DND-41 (cell line): ENCODE data around the gene MVK.

Source experiments
- ATAC-seq: fragments of 200-7000 bp; cut with Tn5 transposase; 3 replicates; pipeline ENCODE4 v1.9.1; 2021; ENCODE audit warnings: low read depth; ENCODE audit not compliant: insufficient read depth
- DNase-seq: peaks from one replicate; pipeline ENCODE4 v3.0.0-alpha.2; 2020
- H2AFZ ChIP-seq: 2 replicates; pipeline ENCODE4 v1.6.0; 2012; ENCODE audit warnings: low read depth, low read length
- H3K27ac ChIP-seq: 2 replicates; pipeline ENCODE4 v1.5.1; 2012; ENCODE audit warnings: low read length, inconsistent platforms
- H3K27me3 ChIP-seq: fragments of 200-600 bp; sonication (generic); 2 replicates; pipeline ENCODE4 v1.6.0; 2012; ENCODE audit warnings: low read length, mild to moderate bottlenecking, inconsistent platforms; ENCODE audit not compliant: insufficient read depth, poor library complexity
- H3K36me3 ChIP-seq: 2 replicates; pipeline ENCODE4 v1.5.1; 2012; ENCODE audit warnings: low read length, inconsistent platforms; ENCODE audit not compliant: insufficient read depth
- H3K4me1 ChIP-seq: 2 replicates; pipeline ENCODE4 v1.5.1; 2012; ENCODE audit warnings: mild to moderate bottlenecking, low read length; ENCODE audit not compliant: insufficient read depth
- H3K4me2 ChIP-seq: 2 replicates; pipeline ENCODE4 v1.6.0; 2012; ENCODE audit warnings: mild to moderate bottlenecking, moderate library complexity, low read length, inconsistent platforms; ENCODE audit not compliant: insufficient read depth
- H3K4me3 ChIP-seq, 2 experiments: fragments of 200-600 bp in 1 of 2; shearing (Covaris generic) in 1 of 2; 2 replicates each; pipeline ENCODE4 v1.5.1; 2012 to 2016; ENCODE audit warnings: inconsistent platforms in 2 of 2, low read length in 2 of 2, mild to moderate bottlenecking in 2 of 2, low read depth in 1 of 2, moderate library complexity in 1 of 2
- H3K79me2 ChIP-seq: 2 replicates; pipeline ENCODE4 v1.6.0; 2012; ENCODE audit warnings: low read length, inconsistent platforms; ENCODE audit not compliant: insufficient read depth
- H3K9ac ChIP-seq: 2 replicates; pipeline ENCODE4 v1.6.0; 2012; ENCODE audit warnings: low read depth, mild to moderate bottlenecking, inconsistent platforms, low read length, moderate library complexity
- H3K9me3 ChIP-seq: 2 replicates; pipeline ENCODE4 v1.5.1; 2012; ENCODE audit warnings: low read length, moderate library complexity, mild to moderate bottlenecking, inconsistent platforms; ENCODE audit not compliant: insufficient read depth, severe bottlenecking
- H4K20me1 ChIP-seq: 2 replicates; pipeline ENCODE4 v1.6.0; 2012; ENCODE audit warnings: low read length; ENCODE audit not compliant: insufficient read depth
- CTCF ChIP-seq: IDR thresholded peaks from 2 replicates; pipeline ENCODE4 v1.5.1; 2012; ENCODE audit warnings: borderline replicate concordance, low read length, moderate library complexity, mild to moderate bottlenecking; ENCODE audit not compliant: poor library complexity, severe bottlenecking; ENCODE audit errors: extremely low read depth
- EZH2 ChIP-seq: IDR thresholded peaks from 3 replicates; pipeline ENCODE4 v1.6.1; 2012; ENCODE audit warnings: borderline replicate concordance, low read depth, mild to moderate bottlenecking, moderate library complexity, low read length, inconsistent platforms; ENCODE audit not compliant: severe bottlenecking

Gene MVK

GRCh38 chr12:109592195-109592904 is 18.8 kb downstream of the MVK start:
- Histone ChIP-seq H3K4me2 (no peak overlapping the region), H3K79me2 (no peaks in the 10 kb centered on the region), H3K4me3 (no peak overlapping the region), H4K20me1 (peaks cover 22% of the 10 kb centered on the region), H3K27me3 (no peaks in the 10 kb centered on the region), H2AFZ (no peak overlapping the region), H3K27ac (no peak overlapping the region), H3K4me1 (no peaks in the 10 kb centered on the region), H3K9ac (no peak overlapping the region), H3K9me3 (no peaks in the 10 kb centered on the region), H3K36me3 (peaks cover 68% of the 10 kb centered on the region)
- DNase-seq (no peak), ATAC-seq (no peak)
- TF ChIP-seq EZH2: no peak
- no peak for TF ChIP-seq CTCF

- no peak overlapping the region for H3K4me2 ChIP-seq
- TF ChIP-seq CTCF (no peak), EZH2 (no peak)
- no peak overlapping the region for H2AFZ ChIP-seq
- H3K4me3 ChIP-seq: no peak overlapping the region
- H3K79me2 ChIP-seq: no peaks in the 10 kb centered on the region
- DNase-seq: no peak
- peaks cover 23% of the 10 kb centered on the region for H4K20me1 ChIP-seq
- no peaks in the 10 kb centered on the region for H3K27me3 ChIP-seq
- H3K9ac ChIP-seq: no peak overlapping the region
- no peak for ATAC-seq
- H3K36me3 ChIP-seq: peaks cover 63% of the 10 kb centered on the region
- no peaks in the 10 kb centered on the region for H3K9me3 ChIP-seq
- H3K4me1 ChIP-seq: 0 out of 2 replicates have a peak, but pooled peaks cover 2% of the 10 kb centered on the region
- no peak overlapping the region for H3K27ac ChIP-seq
These were observed 19.3 kb downstream of the MVK start for GRCh38 chr12:109592905-109593272.

- 0 out of 2 replicates have a peak, but pooled peaks cover 2% of the 10 kb centered on the region for H3K4me1 ChIP-seq
- no peaks in the 10 kb centered on the region for H3K79me2 ChIP-seq
- no peaks in the 10 kb centered on the region for H3K27me3 ChIP-seq
- no peak overlapping the region for H3K27ac ChIP-seq
- no peak overlapping the region for H2AFZ ChIP-seq
- ATAC-seq: no peak
- peaks cover 27% of the 10 kb centered on the region for H4K20me1 ChIP-seq
- H3K4me3 ChIP-seq: no peak overlapping the region
- peaks cover 50% of the 10 kb centered on the region for H3K36me3 ChIP-seq
- DNase-seq: no peak
- no peak for TF ChIP-seq CTCF
- TF ChIP-seq EZH2: no peak
- H3K9me3 ChIP-seq: no peaks in the 10 kb centered on the region
- no peak overlapping the region for H3K4me2 ChIP-seq
- no peak overlapping the region for H3K9ac ChIP-seq
These were observed 21.1 kb downstream of the MVK start for GRCh38 chr12:109594556-109595317.
